Measurements from ENCODE around the gene RAD23A.

Gene RAD23A

DNA sequence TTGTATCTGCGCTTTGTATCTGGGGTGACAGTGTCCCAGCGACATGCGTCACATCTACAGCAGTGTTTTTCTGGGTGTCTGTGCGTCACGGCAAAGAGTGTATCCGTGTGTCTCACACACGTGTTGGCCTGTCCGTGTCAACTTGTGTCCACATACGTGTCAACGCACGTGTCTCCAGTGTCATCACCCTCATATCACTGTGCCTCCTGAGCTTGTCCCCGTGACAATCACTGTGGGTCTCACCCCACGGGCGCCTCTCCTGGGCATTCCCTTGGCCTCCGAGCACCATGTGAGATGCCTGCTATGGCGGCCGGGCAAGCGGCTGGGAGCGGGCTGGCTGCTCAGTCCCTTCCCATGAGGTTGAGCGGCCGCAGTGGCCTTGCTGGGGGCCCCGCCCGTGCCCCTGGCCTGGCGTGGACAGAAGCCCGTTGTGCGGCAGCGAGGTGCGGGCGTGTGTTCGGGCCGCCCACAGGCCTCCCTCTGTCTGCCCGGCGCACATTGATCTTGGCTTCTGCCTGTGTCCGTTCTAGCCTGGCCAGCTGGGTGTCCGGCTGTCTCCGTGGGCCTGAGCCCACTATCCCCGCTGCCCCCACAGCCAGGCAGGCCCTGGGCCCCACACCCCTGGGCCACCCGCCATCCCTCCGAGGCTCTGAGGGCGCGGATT lies 56.0 kb downstream of the RAD23A start:
- H3K4me3 ChIP-seq (ENCODE audit: low read depth, low read length): no peak overlapping the region

DNA sequence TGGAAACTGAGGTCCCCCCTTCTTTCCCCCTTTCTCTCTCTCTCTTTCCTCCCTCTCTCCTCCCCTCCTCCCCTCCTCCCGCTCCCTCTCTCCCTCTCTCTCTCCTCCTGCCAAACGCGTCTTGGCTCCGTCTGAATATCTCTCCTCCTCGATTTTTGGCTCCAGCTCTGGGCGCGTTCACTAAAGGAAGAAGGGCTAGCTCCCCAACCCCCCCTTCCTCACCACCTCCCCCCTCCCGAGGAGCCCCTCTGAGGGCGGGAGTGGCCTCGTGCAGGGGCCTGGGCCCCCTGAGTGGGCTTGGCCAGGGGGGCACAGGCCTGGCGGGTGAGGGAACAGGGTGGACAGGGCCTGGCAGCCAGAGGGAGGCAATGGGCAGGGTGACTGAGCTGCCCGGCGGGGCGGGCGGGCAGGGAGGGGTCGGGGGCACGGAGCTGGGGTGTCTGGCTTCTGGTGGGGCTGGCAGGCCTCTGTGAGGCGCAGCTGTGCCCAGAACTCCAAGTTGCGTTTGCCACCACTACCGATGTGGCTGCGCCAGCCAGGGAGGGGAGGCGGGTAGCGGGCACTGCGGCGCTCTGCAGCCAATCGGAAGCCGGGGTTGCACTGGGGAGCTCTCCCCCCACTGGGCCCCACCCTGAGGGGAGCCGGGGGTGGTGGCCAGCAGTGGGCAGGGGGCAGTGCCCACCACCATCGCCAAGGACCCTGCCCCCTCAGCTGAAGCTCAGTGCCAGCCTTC lies 56.7 kb downstream of the RAD23A start:
- no peak overlapping the region for H3K4me3 ChIP-seq (ENCODE audit: low read depth, low read length)

DNA sequence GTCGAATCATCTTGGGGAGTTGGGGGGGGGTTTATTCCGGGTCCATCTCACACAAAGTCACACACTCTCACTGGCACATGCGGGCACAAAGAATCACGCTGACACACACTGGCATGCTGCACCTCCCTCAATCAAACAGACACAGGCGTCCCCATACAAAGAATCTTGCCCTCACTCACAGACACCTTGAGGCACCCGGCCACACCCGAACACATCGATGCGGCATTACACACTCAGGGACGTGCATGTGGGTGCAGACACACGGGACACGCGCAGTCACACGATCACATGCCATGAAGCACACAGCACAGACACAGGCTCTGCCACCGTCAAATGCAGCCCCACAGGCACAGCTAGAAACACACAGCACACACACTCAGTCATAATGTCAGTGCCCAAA lies 57.4 kb downstream of the RAD23A start:
- H3K4me3 ChIP-seq (ENCODE audit: low read depth, low read length): no peak overlapping the region
